Brain microvascular endothelial cell (primary cell): Measurements from ENCODE around the gene WDR41.

Experiments
- DNase-seq: peaks from one replicate; pipeline ENCODE4 v3.0.0-alpha.2; 2020
- H3K27ac ChIP-seq: fragments of 250-450 bp; sonication (Bioruptor Pico); 2 replicates; pipeline ENCODE4 v1.5.1; 2020; ENCODE audit warnings: mild to moderate bottlenecking, moderate library complexity
- H3K27me3 ChIP-seq: fragments of 250-450 bp; sonication (Bioruptor Pico); replicated peaks from 2 replicates; pipeline ENCODE4 v1.5.1; 2020; ENCODE audit warnings: mild to moderate bottlenecking
- H3K36me3 ChIP-seq: fragments of 250-450 bp; sonication (Bioruptor Pico); replicated peaks from 2 replicates; pipeline ENCODE4 v1.5.1; 2020; ENCODE audit warnings: mild to moderate bottlenecking
- H3K4me3 ChIP-seq: 2 replicates; pipeline ENCODE4 v1.5.1; 2011; ENCODE audit warnings: low read depth, mild to moderate bottlenecking, control low read depth, low read length, moderate library complexity
- in situ Hi-C: cut with HindIII; loops from 2 replicates; pipeline ENCODE4 v1.10.0; 2017; ENCODE audit warnings: low sequenced_read_pairs, low pct_ligation_motif_present
- TF ChIP-seq, protein P1 (sequence below): IDR thresholded peaks from 2 replicates; pipeline ENCODE4 v1.5.1; 2011; ENCODE audit warnings: low read depth, mild to moderate bottlenecking, moderate library complexity, low read length, control low read depth, inconsistent platforms; ENCODE audit errors: missing control alignments

WDR41 gene

DNA sequence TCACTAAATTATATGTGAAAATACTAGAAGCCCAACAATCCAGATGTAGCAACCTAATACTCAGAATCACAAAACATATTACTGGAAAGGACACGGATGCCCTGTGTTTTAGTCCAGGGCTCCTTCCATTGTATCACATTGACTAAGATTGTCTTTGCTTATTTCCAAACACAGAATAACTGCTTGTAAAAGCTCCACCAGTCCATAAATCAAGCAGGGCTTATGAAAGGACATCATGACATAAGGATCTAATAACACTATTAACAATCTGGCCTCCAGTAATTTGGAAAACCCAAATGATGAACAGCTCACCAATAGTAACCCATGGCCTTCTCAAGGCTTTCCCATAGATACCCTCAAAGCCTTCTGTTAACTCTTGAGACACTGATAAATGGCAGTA lies 39.8 kb downstream of the WDR41 start:
- DNase-seq: no peak
- Histone ChIP-seq H3K36me3 (peaks cover 24% of the 10 kb centered on the region), H3K27ac (no peak overlapping the region), H3K27me3 (no peaks in the 10 kb centered on the region), H3K4me3 (no peak overlapping the region)
- TF ChIP-seq, protein P1, sequence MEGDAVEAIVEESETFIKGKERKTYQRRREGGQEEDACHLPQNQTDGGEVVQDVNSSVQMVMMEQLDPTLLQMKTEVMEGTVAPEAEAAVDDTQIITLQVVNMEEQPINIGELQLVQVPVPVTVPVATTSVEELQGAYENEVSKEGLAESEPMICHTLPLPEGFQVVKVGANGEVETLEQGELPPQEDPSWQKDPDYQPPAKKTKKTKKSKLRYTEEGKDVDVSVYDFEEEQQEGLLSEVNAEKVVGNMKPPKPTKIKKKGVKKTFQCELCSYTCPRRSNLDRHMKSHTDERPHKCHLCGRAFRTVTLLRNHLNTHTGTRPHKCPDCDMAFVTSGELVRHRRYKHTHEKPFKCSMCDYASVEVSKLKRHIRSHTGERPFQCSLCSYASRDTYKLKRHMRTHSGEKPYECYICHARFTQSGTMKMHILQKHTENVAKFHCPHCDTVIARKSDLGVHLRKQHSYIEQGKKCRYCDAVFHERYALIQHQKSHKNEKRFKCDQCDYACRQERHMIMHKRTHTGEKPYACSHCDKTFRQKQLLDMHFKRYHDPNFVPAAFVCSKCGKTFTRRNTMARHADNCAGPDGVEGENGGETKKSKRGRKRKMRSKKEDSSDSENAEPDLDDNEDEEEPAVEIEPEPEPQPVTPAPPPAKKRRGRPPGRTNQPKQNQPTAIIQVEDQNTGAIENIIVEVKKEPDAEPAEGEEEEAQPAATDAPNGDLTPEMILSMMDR: no peak
- in situ Hi-C loops: no loop called here

- no peak for DNase-seq
- in situ Hi-C loops: no loop called here
- TF ChIP-seq, protein P1: no peak
- Histone ChIP-seq H3K27ac (no peak overlapping the region), H3K36me3 (peaks cover 28% of the 10 kb centered on the region), H3K27me3 (no peaks in the 10 kb centered on the region), H3K4me3 (no peak overlapping the region)
Measured at GRCh38 chr5:77449981-77450380, 42.1 kb downstream of the WDR41 start.

GRCh38 chr5:77449277-77449676 lies 42.8 kb downstream of the WDR41 start:
- H3K36me3 ChIP-seq: peaks cover 30% of the 10 kb centered on the region
- H3K27me3 ChIP-seq: no peaks in the 10 kb centered on the region
- no peak overlapping the region for H3K4me3 ChIP-seq
- H3K27ac ChIP-seq: no peak overlapping the region
- in situ Hi-C loops: no loop called here
- TF ChIP-seq, protein P1: no peak
- DNase-seq: no peak

DNA sequence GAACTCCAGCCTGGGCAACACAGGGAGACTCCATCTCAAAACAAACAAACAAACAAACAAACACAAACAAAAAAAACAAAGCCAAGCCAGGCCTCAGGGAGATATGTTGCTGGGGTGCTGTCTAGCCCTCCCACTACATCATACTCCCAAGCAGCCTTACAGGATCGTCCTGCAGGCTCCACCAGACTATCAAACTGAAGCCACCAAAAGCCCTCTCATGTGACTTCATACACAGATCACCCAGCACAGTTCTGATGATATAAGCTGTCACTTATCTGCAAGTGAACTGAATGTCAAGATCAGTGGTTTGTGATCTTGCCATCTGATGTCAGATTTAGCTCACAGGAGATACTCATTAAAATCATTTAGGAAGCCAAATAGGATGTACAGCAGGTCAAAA lies 43.3 kb downstream of the WDR41 start:
- DNase-seq: no peak
- Histone ChIP-seq H3K4me3 (no peak overlapping the region), H3K36me3 (peaks cover 31% of the 10 kb centered on the region), H3K27ac (no peak overlapping the region), H3K27me3 (no peaks in the 10 kb centered on the region)
- TF ChIP-seq, protein P1: no peak
- in situ Hi-C loops: no loop called here

DNA sequence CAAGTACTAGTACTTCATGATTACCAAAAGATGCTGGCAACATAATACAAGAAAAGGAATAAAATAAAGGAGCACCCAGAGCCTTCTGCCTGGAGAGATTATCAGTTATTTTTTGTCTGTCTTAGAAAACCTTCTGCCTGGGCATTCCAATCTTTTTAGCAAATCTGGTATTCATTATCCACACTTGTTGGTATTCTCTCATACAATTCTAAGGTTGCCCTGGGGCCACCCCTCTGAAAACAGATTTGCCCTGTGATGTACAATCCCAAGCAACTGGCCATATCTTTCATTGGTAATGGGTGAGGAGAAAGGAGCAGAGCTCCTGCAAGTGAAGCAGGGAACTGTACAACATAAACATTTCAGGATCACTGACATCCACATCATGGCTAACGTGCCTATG lies 47.8 kb downstream of the WDR41 start:
- no peak overlapping the region for H3K4me3 ChIP-seq
- peaks cover 23% of the 10 kb centered on the region for H3K36me3 ChIP-seq
- in situ Hi-C loops: no loop called here
- no peak for DNase-seq
- TF ChIP-seq, protein P1: no peak
- no peaks in the 10 kb centered on the region for H3K27me3 ChIP-seq
- H3K27ac ChIP-seq: no peak overlapping the region

DNA sequence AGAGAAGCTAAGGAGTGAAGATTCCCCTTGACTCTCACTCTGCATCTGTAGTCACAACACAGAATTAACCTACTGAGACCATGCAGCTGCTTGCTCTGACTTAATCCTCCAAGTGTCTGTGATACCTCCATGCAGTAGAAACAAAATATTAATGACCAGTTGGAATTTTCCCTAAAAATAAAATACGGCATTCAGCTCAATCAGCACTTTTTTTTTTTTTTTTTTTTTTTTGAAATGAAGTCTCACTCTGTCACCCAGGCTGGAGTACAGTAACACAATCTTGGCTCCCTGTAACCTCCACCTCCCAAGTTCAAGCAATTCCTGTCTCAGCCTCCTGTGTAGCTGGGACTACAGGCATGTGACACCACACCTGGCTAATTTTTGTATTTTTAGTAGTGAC lies 48.4 kb downstream of the WDR41 start:
- in situ Hi-C loops: no loop called here
- Histone ChIP-seq H3K27me3 (no peaks in the 10 kb centered on the region), H3K36me3 (peaks cover 22% of the 10 kb centered on the region), H3K27ac (no peak overlapping the region), H3K4me3 (no peak overlapping the region)
- TF ChIP-seq, protein P1: no peak
- DNase-seq: no peak
